Natural killer cell (primary cell): ENCODE results near the gene C22orf31. TPM values are rescaled to one million over a fixed set of nuclear protein-coding genes. Genes with fewer than 3 reads are reported as not detected.

Source experiments
- ATAC-seq, 3 donors: fragments of 150-1000 bp in 2 of 3; fragments of 200-7000 bp in 1 of 3; cut with Tn5 transposase; 1 replicate in 1 of 3; 2 replicates in 2 of 3; pipeline ENCODE4 v1.10.0; 2021; ENCODE audit warnings: mild to moderate bottlenecking in 2 of 3, moderate library complexity in 2 of 3
- DNase-seq, 2 donors: peaks; one replicate each; pipeline versions ENCODE4 v3.0.0 to v3.0.0-alpha.2; 2013 to 2021; ENCODE audit warnings: mixed read lengths in 1 of 2
- H3K27ac ChIP-seq: one replicate; pipeline ENCODE4 v1.5.1; 2013; ENCODE audit warnings: mild to moderate bottlenecking, low read length
- H3K27me3 ChIP-seq: one replicate; pipeline ENCODE4 v1.6.1; 2013; ENCODE audit warnings: low read length; ENCODE audit not compliant: control insufficient read depth, insufficient read depth
- H3K36me3 ChIP-seq: one replicate; pipeline ENCODE4 v1.6.1; 2013; ENCODE audit warnings: low read length; ENCODE audit not compliant: control insufficient read depth, insufficient read depth
- H3K4me1 ChIP-seq: one replicate; pipeline ENCODE4 v1.6.1; 2013; ENCODE audit warnings: low read length; ENCODE audit not compliant: control insufficient read depth, insufficient read depth
- H3K4me3 ChIP-seq: one replicate; pipeline ENCODE4 v1.5.1; 2013; ENCODE audit warnings: low read length
- H3K9me3 ChIP-seq: one replicate; pipeline ENCODE4 v1.6.1; 2013; ENCODE audit warnings: low read length; ENCODE audit not compliant: control insufficient read depth, insufficient read depth
- H3K27ac Mint-ChIP-seq, 2 donors: one replicate each; pipeline ENCODE4 v1.8.0; 2022; ENCODE audit warnings: mild to moderate bottlenecking in 2 of 2, mixed read lengths in 2 of 2, moderate library complexity in 1 of 2
- H3K27me3 Mint-ChIP-seq, 2 donors: one replicate each; pipeline ENCODE4 v1.8.0; 2022; ENCODE audit warnings: low read depth in 2 of 2, mixed read lengths in 2 of 2
- H3K36me3 Mint-ChIP-seq: one replicate; pipeline ENCODE4 v1.8.0; 2022; ENCODE audit warnings: mixed read lengths
- H3K4me1 Mint-ChIP-seq, 2 donors: one replicate each; pipeline ENCODE4 v1.8.0; 2022; ENCODE audit warnings: mixed read lengths in 2 of 2
- H3K4me3 Mint-ChIP-seq: one replicate; pipeline ENCODE4 v1.8.0; 2022; ENCODE audit warnings: mild to moderate bottlenecking, moderate library complexity, mixed read lengths
- H3K9me3 Mint-ChIP-seq, 2 donors: one replicate each; pipeline ENCODE4 v1.8.0; 2022; ENCODE audit warnings: mixed read lengths in 2 of 2
- WGBS: methylation state at CpG from one replicate; pipeline ENCODE4 v1.1.7; 2013; ENCODE audit warnings: missing lambda C conversion rate; ENCODE audit not compliant: insufficient coverage; 5-methylcytosine and 5-hydroxymethylcytosine counted together
- intact Hi-C: fragments of 100-400 bp; cut with micrococcal nuclease; formaldehyde crosslinking; loops from one replicate; pipeline ENCODE4 v1.14.2; 2022
- total RNA-seq, 4 donors: library from RNA; stranded (reverse); fragments of 120-200 nt in 1 of 4; gene quantifications; one replicate each; pipeline versions ENCODE4 v1.2.3 to v1.2.4, GENCODE V29; 2013 to 2022
- TF ChIP-seq, protein P1 (sequence below): fragments of 200-600 bp; IDR thresholded peaks from one replicate; pipeline ENCODE4 v1.8.0; 2022; ENCODE audit warnings: antibody characterized with exemption

Gene C22orf31
- total RNA-seq, 3 donors from 2014 or later (not counting 1 experiment from before 2014, with no cell fraction given), result not detected

DNA sequence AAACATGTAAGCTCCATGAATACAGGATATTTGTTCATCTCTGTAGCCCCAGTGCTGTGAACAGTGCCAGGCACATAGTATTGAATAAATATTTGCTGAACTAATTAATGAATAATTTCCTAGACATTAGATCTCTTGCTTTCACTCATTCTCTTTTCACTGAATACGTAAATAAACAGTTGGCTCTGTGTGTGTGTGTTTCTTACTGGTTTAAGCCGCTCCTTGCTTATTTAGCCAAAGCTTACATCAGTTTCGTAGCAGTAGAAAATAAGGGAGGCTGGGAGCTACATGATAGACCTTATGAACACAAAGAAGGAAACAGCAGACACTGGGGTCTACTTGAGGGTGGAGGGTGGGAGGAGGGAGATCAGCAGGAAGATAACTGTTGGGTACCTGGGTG lies 28.4 kb upstream of the C22orf31 start:
- intact Hi-C loops, result no loop called here
- ATAC-seq, result no peak
- Mint-ChIP-seq H3K4me3 (no peak overlapping the region), H3K27me3 (peaks cover 30 to 34% of the 10 kb centered on the region in 2 donors), H3K27ac (no peak overlapping the region), H3K9me3 (no peaks in the 10 kb centered on the region), H3K4me1 (no peaks in the 10 kb centered on the region), H3K36me3 (no peaks in the 10 kb centered on the region)
- peaks cover 4% of the 10 kb centered on the region for H3K27me3 ChIP-seq
- H3K9me3 ChIP-seq, result no peaks in the 10 kb centered on the region
- no peaks in the 10 kb centered on the region for H3K36me3 ChIP-seq
- 71% methylated on average over 2 of the region's 3 CpGs for WGBS
- H3K27ac ChIP-seq, result no peak overlapping the region
- TF ChIP-seq, protein P1, sequence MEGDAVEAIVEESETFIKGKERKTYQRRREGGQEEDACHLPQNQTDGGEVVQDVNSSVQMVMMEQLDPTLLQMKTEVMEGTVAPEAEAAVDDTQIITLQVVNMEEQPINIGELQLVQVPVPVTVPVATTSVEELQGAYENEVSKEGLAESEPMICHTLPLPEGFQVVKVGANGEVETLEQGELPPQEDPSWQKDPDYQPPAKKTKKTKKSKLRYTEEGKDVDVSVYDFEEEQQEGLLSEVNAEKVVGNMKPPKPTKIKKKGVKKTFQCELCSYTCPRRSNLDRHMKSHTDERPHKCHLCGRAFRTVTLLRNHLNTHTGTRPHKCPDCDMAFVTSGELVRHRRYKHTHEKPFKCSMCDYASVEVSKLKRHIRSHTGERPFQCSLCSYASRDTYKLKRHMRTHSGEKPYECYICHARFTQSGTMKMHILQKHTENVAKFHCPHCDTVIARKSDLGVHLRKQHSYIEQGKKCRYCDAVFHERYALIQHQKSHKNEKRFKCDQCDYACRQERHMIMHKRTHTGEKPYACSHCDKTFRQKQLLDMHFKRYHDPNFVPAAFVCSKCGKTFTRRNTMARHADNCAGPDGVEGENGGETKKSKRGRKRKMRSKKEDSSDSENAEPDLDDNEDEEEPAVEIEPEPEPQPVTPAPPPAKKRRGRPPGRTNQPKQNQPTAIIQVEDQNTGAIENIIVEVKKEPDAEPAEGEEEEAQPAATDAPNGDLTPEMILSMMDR, result no peak
- no peaks in the 10 kb centered on the region for H3K4me1 ChIP-seq
- H3K4me3 ChIP-seq, result no peak overlapping the region
- DNase-seq, result no peak

DNA sequence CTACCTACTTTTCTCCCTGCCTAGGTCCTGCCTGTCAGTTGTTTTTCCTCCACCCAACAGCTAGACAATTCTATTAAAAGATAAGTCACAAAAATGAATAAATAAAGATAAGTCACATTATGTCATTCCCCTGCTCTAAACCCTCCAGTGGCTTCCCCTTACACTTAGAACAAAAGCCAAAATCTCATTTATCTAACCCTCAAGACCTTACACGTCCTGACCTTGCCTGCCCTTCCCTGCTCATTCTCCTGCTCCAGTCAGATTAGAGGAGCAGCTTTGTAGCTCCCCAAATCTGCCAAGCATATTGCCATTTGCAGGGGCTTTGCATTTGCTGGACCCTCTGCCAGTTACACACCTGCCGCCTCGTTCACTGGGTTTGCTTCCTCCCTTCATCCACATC lies 27.9 kb upstream of the C22orf31 start:
- no peak overlapping the region for H3K4me3 ChIP-seq
- TF ChIP-seq, protein P1, result no peak
- peaks cover 34 to 39% of the 10 kb centered on the region in 2 donors for H3K27me3 Mint-ChIP-seq
- no peak overlapping the region for H3K27ac ChIP-seq
- no peaks in the 10 kb centered on the region for H3K4me1 Mint-ChIP-seq
- ATAC-seq, result no peak
- no peaks in the 10 kb centered on the region for H3K36me3 ChIP-seq
- H3K9me3 Mint-ChIP-seq, result no peaks in the 10 kb centered on the region
- no peaks in the 10 kb centered on the region for H3K9me3 ChIP-seq
- intact Hi-C loops, result no loop called here
- H3K4me3 Mint-ChIP-seq, result no peak overlapping the region
- H3K4me1 ChIP-seq, result no peaks in the 10 kb centered on the region
- peaks cover 4% of the 10 kb centered on the region for H3K27me3 ChIP-seq
- H3K27ac Mint-ChIP-seq, result no peak overlapping the region
- DNase-seq, result no peak
- 57% methylated on average over 3 of the region's 3 CpGs for WGBS
- H3K36me3 Mint-ChIP-seq, result no peaks in the 10 kb centered on the region

DNA sequence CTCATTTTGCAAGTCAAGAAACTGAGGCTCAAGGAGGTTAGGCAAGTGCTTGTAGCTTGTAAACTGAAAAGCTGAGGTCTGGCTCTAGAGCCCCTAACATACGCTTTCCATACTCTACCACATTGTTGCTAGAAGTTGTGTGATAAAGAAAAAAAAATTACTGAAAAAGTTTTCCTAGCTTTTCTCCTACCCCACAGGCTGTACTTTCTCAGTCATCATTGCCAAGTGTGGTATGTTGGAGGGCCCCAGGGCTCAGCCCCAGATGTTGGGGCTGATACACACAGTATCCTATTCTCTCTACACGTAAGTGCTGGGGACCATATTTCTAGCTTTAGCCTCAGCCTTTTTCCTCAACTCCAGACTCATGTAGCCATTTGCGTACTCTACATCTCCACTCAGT lies 27.2 kb upstream of the C22orf31 start:
- intact Hi-C loops, result no loop called here
- WGBS, result 96% methylated on average over 2 of the region's 3 CpGs
- H3K4me1 ChIP-seq, result no peaks in the 10 kb centered on the region
- no peaks in the 10 kb centered on the region for H3K36me3 ChIP-seq
- H3K27me3 ChIP-seq, result peaks cover 4% of the 10 kb centered on the region
- Mint-ChIP-seq H3K4me3 (no peak overlapping the region), H3K36me3 (no peaks in the 10 kb centered on the region), H3K27me3 (peaks cover 33 to 40% of the 10 kb centered on the region in 2 donors), H3K4me1 (no peaks in the 10 kb centered on the region), H3K27ac (no peak overlapping the region), H3K9me3 (no peaks in the 10 kb centered on the region)
- H3K4me3 ChIP-seq, result no peak overlapping the region
- DNase-seq (no peak), ATAC-seq (no peak)
- no peak overlapping the region for H3K27ac ChIP-seq
- no peaks in the 10 kb centered on the region for H3K9me3 ChIP-seq
- TF ChIP-seq, protein P1, result no peak

DNA sequence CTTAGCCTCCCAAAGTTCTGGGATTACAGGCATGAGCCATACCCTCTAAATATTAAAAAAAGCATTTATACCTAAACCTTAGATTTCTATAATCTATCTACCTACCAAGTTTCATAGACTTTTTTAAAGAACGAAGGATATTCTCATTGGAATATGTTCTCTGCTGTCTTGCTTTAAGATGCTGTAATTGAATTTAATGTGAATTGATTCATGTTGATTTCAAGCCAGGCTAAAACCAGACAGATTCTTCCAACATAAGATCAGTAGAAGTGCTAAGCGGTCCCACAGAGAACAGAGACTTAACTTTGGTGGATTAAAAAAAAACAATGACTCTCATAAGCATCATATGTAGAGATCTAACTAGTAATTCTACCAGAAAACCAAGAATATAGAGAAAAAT lies 25.4 kb upstream of the C22orf31 start:
- ATAC-seq, result no peak
- Histone ChIP-seq H3K27me3 (peaks cover 11% of the 10 kb centered on the region), H3K4me3 (no peak overlapping the region), H3K9me3 (no peaks in the 10 kb centered on the region), H3K27ac (no peak overlapping the region), H3K4me1 (no peaks in the 10 kb centered on the region), H3K36me3 (no peaks in the 10 kb centered on the region)
- no CpG with 5 or more reads among the region's 2 CpGs for WGBS
- Mint-ChIP-seq H3K4me3 (no peak overlapping the region), H3K27ac (no peak overlapping the region), H3K4me1 (no peaks in the 10 kb centered on the region), H3K9me3 (no peaks in the 10 kb centered on the region), H3K27me3 (peaks cover 38 to 40% of the 10 kb centered on the region in 2 donors), H3K36me3 (no peaks in the 10 kb centered on the region)
- DNase-seq, result no peak
- TF ChIP-seq, protein P1, result no peak
- intact Hi-C loops, result no loop called here
